HTERT RPE-1 (cell line): Measurements from ENCODE around the gene RECQL5.
"Not testable (repeated sequence)": the region's sequence is repeated elsewhere in the genome, so short reads cannot be mapped to it uniquely, and the experiment has no call there.

Source experiments
- in situ Hi-C: fragments of 300-500 bp; cut with MboI; formaldehyde crosslinking; loops from 4 replicates; pipeline ENCODE4 v1.14.3; 2020; ENCODE audit warnings: low sequenced_read_pairs

RECQL5 gene

GRCh38 chr17:75595920-75596313 is 71.0 kb downstream of the RECQL5 start:
- in situ Hi-C loops: no loop called here

GRCh38 chr17:75595284-75595919 is 71.6 kb downstream of the RECQL5 start:
- in situ Hi-C loops: no loop called here

- in situ Hi-C loops: no loop called here
These were observed 72.3 kb downstream of the RECQL5 start for GRCh38 chr17:75594499-75595283.

- in situ Hi-C loops: not testable (repeated sequence)
These were observed 73.5 kb downstream of the RECQL5 start for GRCh38 chr17:75593430-75593829.

- in situ Hi-C loops: no loop called here
These were observed 74.5 kb downstream of the RECQL5 start for GRCh38 chr17:75592348-75593020.

GRCh38 chr17:75591722-75592302 is 75.1 kb downstream of the RECQL5 start:
- in situ Hi-C loops: no loop called here

GRCh38 chr17:75590849-75591721 is 75.9 kb downstream of the RECQL5 start:
- in situ Hi-C loops: no loop called here

GRCh38 chr17:75590314-75590761 is 76.6 kb downstream of the RECQL5 start:
- in situ Hi-C loops: no loop called here

GRCh38 chr17:75589919-75590303 is 77.0 kb downstream of the RECQL5 start:
- in situ Hi-C loops: no loop called here

GRCh38 chr17:75589012-75589918 is 77.7 kb downstream of the RECQL5 start:
- in situ Hi-C loops: no loop called here

- in situ Hi-C loops: no loop called here
These were observed 78.3 kb downstream of the RECQL5 start for GRCh38 chr17:75588596-75589011.

- in situ Hi-C loops: no loop called here
These were observed 79.0 kb downstream of the RECQL5 start, which contains the start of gene MYO15B for GRCh38 chr17:75587675-75588595. Gene MYO15B (plus strand): TSS chr17:75587800. CDS start chr17:75588058, 258 bp downstream.

GRCh38 chr17:75584849-75585175 is 82.1 kb downstream of the RECQL5 start:
- in situ Hi-C loops: no loop called here

- in situ Hi-C loops: not testable (repeated sequence)
These were observed 83.8 kb downstream of the RECQL5 start for GRCh38 chr17:75583197-75583596.

- in situ Hi-C loops: not testable (repeated sequence)
These were observed 85.7 kb downstream of the RECQL5 start for GRCh38 chr17:75581121-75581725.
